ENCODE measurements around the gene ORC1.

ORC1 gene

GRCh38 chr1:52343979-52344378, 60.2 kb downstream of the ORC1 start:
- no peak for DNase-seq (ENCODE audit: low spot score)

- DNase-seq (ENCODE audit: low spot score), result no peak
These were observed 62.5 kb downstream of the ORC1 start for GRCh38 chr1:52341655-52342260.

- DNase-seq (ENCODE audit: low spot score), result no peak
These were observed 66.8 kb downstream of the ORC1 start for GRCh38 chr1:52337439-52337838.

DNA sequence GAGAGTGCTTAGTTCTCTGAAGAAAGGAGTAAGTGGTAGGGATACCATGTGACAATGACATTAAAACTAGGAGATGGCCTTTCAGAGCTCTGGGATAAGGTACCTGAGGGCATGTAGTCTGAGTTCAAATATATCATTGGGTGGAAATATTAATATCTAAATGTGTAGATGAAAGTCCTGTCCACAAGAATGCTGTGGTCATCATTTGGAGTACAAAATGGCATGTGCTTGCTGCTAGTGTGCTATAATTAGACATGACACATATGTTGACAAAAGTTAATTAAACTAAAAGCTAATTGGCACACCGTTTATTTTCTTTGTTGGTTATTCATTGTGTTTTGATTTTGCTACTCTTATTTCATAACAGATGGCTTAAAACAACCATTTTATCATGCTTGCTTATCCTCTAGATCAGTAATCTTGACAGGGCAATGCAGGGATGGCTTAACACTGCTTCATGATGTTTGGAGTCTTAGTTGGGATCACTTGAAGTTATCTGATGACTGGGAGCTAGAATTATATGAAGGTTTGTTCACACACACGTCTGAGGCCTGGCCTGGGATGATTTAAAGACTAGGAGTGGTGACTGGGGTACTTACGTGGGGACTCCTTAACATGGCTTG, 69.2 kb downstream of the ORC1 start:
- DNase-seq (ENCODE audit: low spot score), result no peak

DNA sequence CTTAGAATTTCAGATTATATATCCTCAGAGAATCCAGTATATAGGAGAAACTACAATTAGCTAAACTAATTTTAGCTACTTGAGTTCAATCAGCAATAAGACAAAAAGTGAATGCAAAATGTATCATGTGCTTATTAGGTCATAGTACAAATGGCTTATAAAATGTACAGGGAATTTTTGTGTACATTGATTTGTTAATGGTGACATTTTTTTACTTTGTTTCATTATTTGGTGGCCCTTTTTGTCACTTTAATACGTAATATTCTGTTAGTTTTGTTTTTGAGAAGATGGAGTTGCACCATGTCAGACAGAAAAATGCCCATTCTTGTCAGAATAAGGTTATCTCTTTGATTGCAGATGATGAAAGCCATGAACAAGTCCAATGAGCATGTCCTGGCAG, 71.8 kb downstream of the ORC1 start:
- DNase-seq (ENCODE audit: low spot score), result no peak

DNA sequence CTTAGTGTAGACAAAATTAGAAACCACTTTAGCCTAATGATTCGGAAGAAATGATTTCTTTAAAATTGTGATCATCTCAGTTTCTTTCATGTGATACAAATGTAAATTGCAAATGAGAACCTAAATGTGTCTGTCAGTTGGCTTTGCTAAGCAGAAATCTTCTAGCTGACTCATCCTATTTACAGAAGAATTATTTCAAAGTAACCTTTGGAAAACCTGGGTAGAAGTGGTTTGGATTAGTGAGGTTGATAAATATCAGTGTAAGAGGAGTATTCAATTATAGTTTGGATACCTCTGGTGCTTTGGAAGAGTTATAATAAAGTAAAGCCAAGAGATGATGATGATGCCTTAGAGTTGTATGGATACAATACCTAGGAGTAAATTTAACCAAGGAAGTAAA, 75.6 kb downstream of the ORC1 start:
- no peak for DNase-seq (ENCODE audit: low spot score)

DNA sequence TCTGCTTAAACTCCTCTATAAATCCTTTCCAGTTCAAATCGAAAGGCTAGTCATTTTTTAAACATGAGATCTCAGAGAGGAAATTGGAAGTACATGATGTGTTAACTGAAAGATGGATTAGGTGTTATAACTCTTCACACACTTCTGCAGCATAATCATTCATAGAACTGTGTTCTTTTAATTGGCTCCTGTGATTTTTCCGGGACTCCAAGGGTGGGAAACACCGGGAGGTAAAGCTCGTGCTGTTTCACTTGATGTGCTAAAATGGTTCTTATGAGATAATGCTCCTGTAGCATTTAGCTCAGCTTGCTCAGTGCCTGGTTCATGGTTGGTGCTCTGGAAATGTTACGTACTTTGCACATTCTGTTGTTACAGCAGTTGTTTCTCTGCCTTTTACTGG, 78.4 kb downstream of the ORC1 start:
- DNase-seq (ENCODE audit: low spot score), result no peak

- DNase-seq (ENCODE audit: low spot score), result no peak
These were observed 80.5 kb downstream of the ORC1 start for GRCh38 chr1:52323731-52324130.

All from kidney capillary endothelial cell (primary cell).